OCI-LY3 (cell line): ENCODE results near the gene P2RY11.

Experiments used
- H2AFZ ChIP-seq: fragments of 200-600, 300-600 bp; shearing (Covaris generic); 2 replicates; pipeline ENCODE4 v1.6.0; 2014; ENCODE audit warnings: antibody characterized with exemption, low read depth, low read length
- H3K27ac ChIP-seq: fragments of 200-600, 300-600 bp; sonication (generic); 2 replicates; pipeline ENCODE4 v1.5.1; 2014; ENCODE audit warnings: mild to moderate bottlenecking, low read length, moderate library complexity, mixed read lengths
- H3K27me3 ChIP-seq: fragments of 200-600, 300-600 bp; sonication (generic); 2 replicates; pipeline ENCODE4 v1.6.1; 2014; ENCODE audit warnings: low read depth, low read length, mixed read lengths
- H3K36me3 ChIP-seq: fragments of 200-600, 300-600 bp; sonication (generic); replicated peaks from 2 replicates; pipeline ENCODE3; 2014; ENCODE audit warnings: low read depth, low read length, mixed read lengths
- H3K4me1 ChIP-seq: fragments of 300-600, 200-600 bp; sonication (generic); 2 replicates; pipeline ENCODE4 v1.6.1; 2014; ENCODE audit warnings: low read length, mixed read lengths
- H3K4me2 ChIP-seq: fragments of 200-600, 300-600 bp; sonication (generic); 2 replicates; pipeline ENCODE4 v1.6.1; 2014; ENCODE audit warnings: low read length, mixed read lengths
- H3K4me3 ChIP-seq: fragments of 300-600, 200-600 bp; sonication (generic); 2 replicates; pipeline ENCODE4 v1.5.1; 2014; ENCODE audit warnings: antibody characterized with exemption, mild to moderate bottlenecking, low read length, moderate library complexity
- H3K79me2 ChIP-seq: fragments of 300-600, 200-600 bp; shearing (Covaris generic); 2 replicates; pipeline ENCODE4 v1.6.1; 2014; ENCODE audit warnings: mild to moderate bottlenecking, low read length, mixed read lengths
- H3K9ac ChIP-seq: fragments of 300-600, 200-600 bp; shearing (Covaris generic); 2 replicates; pipeline ENCODE4 v1.6.0; 2014; ENCODE audit warnings: mild to moderate bottlenecking, low read length, moderate library complexity
- H3K9me3 ChIP-seq: fragments of 200-600, 300-600 bp; shearing (Covaris generic); 2 replicates; pipeline ENCODE4 v1.6.1; 2014; ENCODE audit warnings: low read length, mixed read lengths; ENCODE audit not compliant: insufficient read depth
- H4K20me1 ChIP-seq: fragments of 200-600, 300-600 bp; sonication (generic); 2 replicates; pipeline ENCODE4 v1.6.1; 2016; ENCODE audit warnings: low read length, mixed read lengths; ENCODE audit not compliant: insufficient read depth
- CTCF ChIP-seq: fragments of 200-600, 300-600 bp; sonication (generic); IDR thresholded peaks from 2 replicates; pipeline ENCODE4 v1.5.1; 2014; ENCODE audit warnings: antibody characterized with exemption, low read length, low read depth
- EZH2phosphoT487 ChIP-seq: fragments of 200-600 bp; shearing (Covaris generic); IDR thresholded peaks from 2 replicates; pipeline ENCODE4 v1.6.1; 2018; ENCODE audit warnings: antibody characterized with exemption, mixed run types, low read depth

P2RY11 gene

GRCh38 chr19:10111405-10111811 is at the start of gene P2RY11:
Gene P2RY11 (plus strand): TSS chr19:10111693. CDS start chr19:10111722, 29 bp downstream.
- H3K4me1 ChIP-seq = peaks cover 35% of the 10 kb centered on the region
- H3K4me3 ChIP-seq = no peak within 1 kb of the TSS
- H3K79me2 ChIP-seq = peaks cover 32% of the 10 kb centered on the region
- H4K20me1 ChIP-seq = no peaks in the 10 kb centered on the region; the same call in 1 of the 2 replicates
- no peaks in the 10 kb centered on the region for H3K27me3 ChIP-seq
- H3K36me3 ChIP-seq = peaks cover 61% of the 10 kb centered on the region
- H3K9ac ChIP-seq = no peak within 1 kb of the TSS
- H3K9me3 ChIP-seq = no peaks in the 10 kb centered on the region
- no peak for TF ChIP-seq EZH2phosphoT487
- no peak for TF ChIP-seq CTCF
- H2AFZ ChIP-seq = no peak within 1 kb of the TSS
- H3K27ac ChIP-seq = peak within 1 kb of the TSS; percentile 70
- peak within 1 kb of the TSS; percentile 46 for H3K4me2 ChIP-seq

GRCh38 chr19:10061717-10062310 is 49.7 kb upstream of the P2RY11 start:
- TF ChIP-seq EZH2phosphoT487 (no peak), CTCF (no peak)
- Histone ChIP-seq H3K4me2 (no peak overlapping the region), H3K9me3 (no peaks in the 10 kb centered on the region)

GRCh38 chr19:10068205-10068604 is 43.3 kb upstream of the P2RY11 start:
- TF ChIP-seq CTCF = no peak
- no peak for TF ChIP-seq EZH2phosphoT487
- H2AFZ ChIP-seq = no peak overlapping the region
- no peak overlapping the region for H3K4me3 ChIP-seq
- H3K9me3 ChIP-seq = no peaks in the 10 kb centered on the region
- H3K36me3 ChIP-seq = no peaks in the 10 kb centered on the region
- H3K79me2 ChIP-seq = no peaks in the 10 kb centered on the region
- no peaks in the 10 kb centered on the region for H4K20me1 ChIP-seq
- no peak overlapping the region for H3K4me2 ChIP-seq
- no peaks in the 10 kb centered on the region for H3K4me1 ChIP-seq
- H3K9ac ChIP-seq = no peak overlapping the region
- H3K27me3 ChIP-seq = peaks cover 18% of the 10 kb centered on the region
- H3K27ac ChIP-seq = no peak overlapping the region

More at GRCh38 chr19:10061717-10062310, 49.7 kb upstream of the P2RY11 start:
- Histone ChIP-seq H3K4me1 (no peaks in the 10 kb centered on the region), H3K27ac (no peak overlapping the region), H3K9ac (no peak overlapping the region), H3K36me3 (no peaks in the 10 kb centered on the region), H4K20me1 (no peaks in the 10 kb centered on the region), H3K79me2 (no peaks in the 10 kb centered on the region), H3K27me3 (peaks cover 5% of the 10 kb centered on the region; the same call in 1 of the 2 replicates), H2AFZ (no peak overlapping the region), H3K4me3 (no peak overlapping the region)

- TF ChIP-seq CTCF = no peak
- no peak for TF ChIP-seq EZH2phosphoT487
- Histone ChIP-seq H2AFZ (no peak overlapping the region), H3K9me3 (no peaks in the 10 kb centered on the region), H4K20me1 (no peaks in the 10 kb centered on the region), H3K4me3 (no peak overlapping the region), H3K4me1 (peaks cover 1% of the 10 kb centered on the region; the same call in 1 of the 2 replicates), H3K4me2 (no peak overlapping the region), H3K36me3 (no peaks in the 10 kb centered on the region), H3K27ac (no peak overlapping the region), H3K27me3 (peaks cover 18% of the 10 kb centered on the region), H3K9ac (no peak overlapping the region), H3K79me2 (no peaks in the 10 kb centered on the region)
Observed at GRCh38 chr19:10069046-10069445, 42.4 kb upstream of the P2RY11 start.
